ENCODE data around the gene MBD3L4.
"Not testable (repeated sequence)": the region's sequence is repeated elsewhere in the genome, so short reads cannot be mapped to it uniquely, and the experiment has no call there.

DNA sequence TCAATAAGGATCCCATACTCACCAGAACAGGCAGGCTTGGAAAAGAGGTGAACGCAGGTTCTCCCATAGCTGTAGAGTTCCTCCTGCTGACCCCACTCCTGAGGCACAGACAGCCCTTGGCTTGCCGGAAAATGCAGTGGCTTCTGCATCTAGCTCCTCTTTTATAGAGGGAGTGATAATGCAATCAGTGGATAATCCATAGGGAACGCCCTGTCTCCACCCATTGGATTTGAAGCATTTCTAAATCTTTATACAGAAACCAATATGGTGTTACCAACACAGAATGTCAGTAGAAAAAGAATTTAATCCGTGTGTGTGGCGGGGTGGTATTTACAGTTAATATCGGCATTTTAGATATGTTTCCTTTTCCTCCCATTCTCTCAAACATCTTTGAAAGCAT, 18.6 kb downstream of the MBD3L4 start, which contains the start of gene MBD3L2B:
- not testable (repeated sequence) for TF ChIP-seq CTCF (conservative IDR thresholded peaks at IDR 0.05; ENCODE audit: low read length); EZH2phosphoT487 (IDR thresholded peaks at IDR 0.05; ENCODE audit: borderline replicate concordance, low read depth, low read length)

All from OCI-LY7 (cell line).